Keratinocyte (primary cell): Measurements from ENCODE around the gene MAST3. TPM values are rescaled to one million over a fixed set of nuclear protein-coding genes. Genes with fewer than 3 reads are reported as not detected.

ENCODE experiments used
- DNase-seq: peaks from one replicate; pipeline ENCODE4 v3.0.0-alpha.2; 2011; ENCODE audit warnings: low read depth, missing footprints, low spot score
- FAIRE-seq: peaks from 2 replicates; lab custom pipeline; 2011; peaks lifted over from hg19 to GRCh38; lab: Jason Lieb, UNC
- H2AFZ ChIP-seq: 2 replicates; pipeline ENCODE4 v1.6.0; 2012; ENCODE audit warnings: low read length, control low read depth, inconsistent platforms; ENCODE audit not compliant: control insufficient read depth
- H3K27ac ChIP-seq: 2 replicates; pipeline ENCODE4 v1.5.1; 2011; ENCODE audit warnings: low read length; ENCODE audit not compliant: control insufficient read depth, insufficient read depth
- H3K27me3 ChIP-seq: 3 replicates; pipeline ENCODE4 v1.6.0; 2011; ENCODE audit warnings: low read length; ENCODE audit not compliant: control insufficient read depth, insufficient read depth; ENCODE audit errors: extremely low read depth
- H3K36me3 ChIP-seq, 2 experiments: 2 replicates in 1 of 2; 3 replicates in 1 of 2; pipeline ENCODE4 v1.5.1; 2011; ENCODE audit warnings: low read length in 2 of 2, mild to moderate bottlenecking in 1 of 2; ENCODE audit not compliant: control insufficient read depth in 2 of 2, insufficient read depth in 2 of 2; ENCODE audit errors: extremely low read depth in 1 of 2
- H3K4me1 ChIP-seq: 3 replicates; pipeline ENCODE4 v1.5.1; 2011; ENCODE audit warnings: low read length; ENCODE audit not compliant: control insufficient read depth, insufficient read depth; ENCODE audit errors: extremely low read depth
- H3K4me2 ChIP-seq: 3 replicates; pipeline ENCODE4 v1.6.0; 2011; ENCODE audit warnings: low read depth, low read length; ENCODE audit not compliant: control insufficient read depth, insufficient read depth; ENCODE audit errors: extremely low read depth
- H3K4me3 ChIP-seq, 3 experiments: fragments of 200-600 bp in 1 of 3; sonication (generic) in 1 of 3; 2 replicates in 2 of 3; 3 replicates in 1 of 3; pipeline ENCODE4 v1.5.1; 2011 to 2016; ENCODE audit warnings: low read length in 3 of 3, mild to moderate bottlenecking in 3 of 3, control low read depth in 2 of 3, inconsistent platforms in 1 of 3, low read depth in 1 of 3, mixed read lengths in 1 of 3, mixed run types in 1 of 3, moderate library complexity in 1 of 3; ENCODE audit not compliant: control insufficient read depth in 2 of 3, insufficient read depth in 2 of 3; ENCODE audit errors: extremely low read depth in 1 of 3
- H3K79me2 ChIP-seq: 2 replicates; pipeline ENCODE4 v1.6.0; 2012; ENCODE audit warnings: low read length; ENCODE audit not compliant: control insufficient read depth, insufficient read depth
- H3K9ac ChIP-seq: 3 replicates; pipeline ENCODE4 v1.6.0; 2011; ENCODE audit warnings: low read length; ENCODE audit not compliant: control insufficient read depth, insufficient read depth; ENCODE audit errors: extremely low read depth
- H3K9me1 ChIP-seq: 3 replicates; pipeline ENCODE4 v1.6.0; 2011; ENCODE audit warnings: low read length; ENCODE audit not compliant: control insufficient read depth, insufficient read depth; ENCODE audit errors: extremely low read depth
- H3K9me3 ChIP-seq: 2 replicates; pipeline ENCODE4 v1.5.1; 2012; ENCODE audit warnings: low read depth, low read length; ENCODE audit not compliant: control insufficient read depth
- H4K20me1 ChIP-seq: 3 replicates; pipeline ENCODE4 v1.6.0; 2011; ENCODE audit warnings: low read length; ENCODE audit not compliant: control insufficient read depth, insufficient read depth; ENCODE audit errors: extremely low read depth
- EZH2 ChIP-seq: IDR thresholded peaks from one replicate; pipeline ENCODE4 v1.6.1; 2012; ENCODE audit warnings: inconsistent platforms, mild to moderate bottlenecking, low read length, moderate library complexity
- dilution Hi-C: fragments of 300-500 bp; cut with MboI; formaldehyde crosslinking; loops from one replicate; pipeline ENCODE4 v1.7.0; 2020; ENCODE audit warnings: low sequenced_read_pairs; ENCODE audit not compliant: extremely low pct_ligation_motif_present
- polyA plus RNA-seq, 5 experiments: library from polyadenylated mRNA; depleted of rRNA in 3 of 5; stranded (reverse) in 3 of 5; stranded (forward) in 1 of 5; unstranded in 1 of 5; fragments of >200 nt; gene quantifications; 1 replicate in 1 of 5; 2 replicates in 3 of 5; 3 replicates in 1 of 5; pipeline versions ENCODE4 v1.2.1 to v1.2.3, GENCODE V29; 2011 to 2012; ENCODE audit warnings: missing spikeins in 2 of 5, low read depth in 1 of 5, low replicate concordance in 1 of 5
- TF ChIP-seq, protein P1 (sequence below), 3 experiments: IDR thresholded peaks in 1 of 3; conservative IDR thresholded peaks in 1 of 3; optimal IDR thresholded peaks in 1 of 3; 2 replicates in 2 of 3; 3 replicates in 1 of 3; pipeline versions ENCODE3 to v1.5.1; 2011; ENCODE audit warnings: low read length in 3 of 3, mild to moderate bottlenecking in 3 of 3, moderate library complexity in 2 of 3, control low read depth in 1 of 3, inconsistent platforms in 1 of 3; ENCODE audit not compliant: insufficient read depth in 2 of 3; ENCODE audit errors: extremely low read depth in 1 of 3

Gene MAST3
- polyA plus RNA-seq, 1 donor (not counting 4 experiments of a cell fraction or from before 2014, with no cell fraction given) = 0.73 TPM

DNA sequence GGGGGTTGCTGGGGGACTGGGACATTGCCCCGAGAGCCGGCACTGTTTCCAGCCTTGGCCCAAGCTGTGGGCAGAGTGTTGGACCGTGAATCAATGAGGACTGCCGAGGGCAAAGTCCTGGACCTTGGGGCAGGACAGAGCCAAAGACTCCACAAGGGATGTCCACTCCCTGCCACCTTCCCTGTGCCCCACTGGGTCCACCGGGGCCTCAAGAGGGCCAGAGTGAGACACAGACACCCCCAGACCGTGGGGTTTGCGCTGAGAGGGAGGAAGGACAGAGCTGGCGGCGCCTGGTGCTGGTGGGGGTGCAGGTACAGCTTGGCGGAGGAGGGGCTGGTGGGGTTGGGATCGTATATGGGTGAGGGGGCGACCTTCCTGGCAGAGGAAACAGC, 11.8 kb downstream of the MAST3 start:
- Histone ChIP-seq H3K9ac (no peak overlapping the region), H3K9me3 (no peaks in the 10 kb centered on the region), H4K20me1 (no peaks in the 10 kb centered on the region), H3K27me3 (peaks cover 10% of the 10 kb centered on the region), H3K9me1 (no peaks in the 10 kb centered on the region), H3K79me2 (no peaks in the 10 kb centered on the region), H2AFZ (no peak overlapping the region), H3K4me1 (peaks cover 9% of the 10 kb centered on the region), H3K4me3 (peak overlapping the region in 1 of 3 experiments; percentile 33), H3K27ac (no peak overlapping the region), H3K36me3 (no peaks in the 10 kb centered on the region), H3K4me2 (peak overlapping the region; percentile 82)
- FAIRE-seq (no peak), DNase-seq (no peak)
- TF ChIP-seq EZH2 = no peak
- TF ChIP-seq, protein P1, sequence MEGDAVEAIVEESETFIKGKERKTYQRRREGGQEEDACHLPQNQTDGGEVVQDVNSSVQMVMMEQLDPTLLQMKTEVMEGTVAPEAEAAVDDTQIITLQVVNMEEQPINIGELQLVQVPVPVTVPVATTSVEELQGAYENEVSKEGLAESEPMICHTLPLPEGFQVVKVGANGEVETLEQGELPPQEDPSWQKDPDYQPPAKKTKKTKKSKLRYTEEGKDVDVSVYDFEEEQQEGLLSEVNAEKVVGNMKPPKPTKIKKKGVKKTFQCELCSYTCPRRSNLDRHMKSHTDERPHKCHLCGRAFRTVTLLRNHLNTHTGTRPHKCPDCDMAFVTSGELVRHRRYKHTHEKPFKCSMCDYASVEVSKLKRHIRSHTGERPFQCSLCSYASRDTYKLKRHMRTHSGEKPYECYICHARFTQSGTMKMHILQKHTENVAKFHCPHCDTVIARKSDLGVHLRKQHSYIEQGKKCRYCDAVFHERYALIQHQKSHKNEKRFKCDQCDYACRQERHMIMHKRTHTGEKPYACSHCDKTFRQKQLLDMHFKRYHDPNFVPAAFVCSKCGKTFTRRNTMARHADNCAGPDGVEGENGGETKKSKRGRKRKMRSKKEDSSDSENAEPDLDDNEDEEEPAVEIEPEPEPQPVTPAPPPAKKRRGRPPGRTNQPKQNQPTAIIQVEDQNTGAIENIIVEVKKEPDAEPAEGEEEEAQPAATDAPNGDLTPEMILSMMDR (optimal IDR thresholded peaks at IDR 0.05 in 1 of 3, IDR thresholded peaks at IDR 0.05 in 1 of 3, conservative IDR thresholded peaks at IDR 0.05 in 1 of 3; ENCODE audit: extremely low read depth in 1 of 3, insufficient read depth in 2 of 3, low read length in 3 of 3) = no peak
- dilution Hi-C loops = no loop called here

DNA sequence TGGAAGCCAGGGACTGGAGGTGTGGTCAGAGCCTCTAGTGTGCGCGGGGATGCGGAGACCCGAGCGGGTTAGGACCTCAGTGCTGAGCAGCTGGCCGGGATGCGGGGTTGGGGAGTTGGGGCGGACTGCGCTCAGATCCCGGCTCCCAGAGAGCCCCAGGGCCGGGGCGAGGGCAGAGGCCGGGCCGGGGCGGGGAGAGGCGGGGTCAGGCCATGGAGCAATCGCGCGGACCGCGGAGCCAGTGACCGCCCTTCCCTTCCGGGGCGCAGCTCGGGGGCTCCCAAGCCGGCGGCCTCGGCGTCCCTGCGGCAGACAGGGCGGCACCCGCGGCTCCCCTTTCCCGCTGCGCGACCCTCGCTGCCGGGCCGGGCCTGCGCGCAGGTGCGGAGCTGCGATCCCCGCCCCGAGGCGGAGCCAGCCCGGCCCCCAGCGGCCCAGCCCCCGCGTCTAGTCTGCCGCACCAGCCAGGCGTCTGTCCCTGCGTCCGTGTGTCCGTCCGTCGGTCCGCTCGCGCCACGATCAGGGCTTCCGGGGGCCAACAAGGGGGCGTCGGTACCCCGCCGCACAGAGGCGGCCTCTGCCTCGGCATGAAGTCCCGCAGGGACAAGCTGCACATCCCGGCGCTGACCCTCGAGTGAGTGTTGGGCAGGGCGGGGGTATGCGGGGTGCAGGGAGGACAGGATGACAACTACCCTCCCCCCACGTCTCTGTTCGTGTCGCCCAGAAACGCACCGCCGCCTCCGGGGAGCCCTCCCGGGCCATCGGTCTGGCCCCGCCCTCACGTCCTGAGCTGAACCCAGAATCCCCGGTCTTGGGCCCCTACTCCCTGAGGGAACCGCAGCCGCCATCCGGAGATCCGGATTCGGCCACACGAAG, 12.4 kb downstream of the MAST3 start:
- Histone ChIP-seq H3K4me3 (peak overlapping the region; percentile 63 to 75 (median 66)), H3K36me3 (no peaks in the 10 kb centered on the region), H3K9me3 (no peaks in the 10 kb centered on the region), H3K27ac (no peak overlapping the region), H3K27me3 (peaks cover 10% of the 10 kb centered on the region), H2AFZ (peak overlapping the region; percentile 80), H4K20me1 (no peaks in the 10 kb centered on the region), H3K9me1 (no peaks in the 10 kb centered on the region), H3K4me2 (peak overlapping the region; percentile 82), H3K79me2 (no peaks in the 10 kb centered on the region), H3K4me1 (peaks cover 9% of the 10 kb centered on the region), H3K9ac (peak overlapping the region; percentile 56)
- TF ChIP-seq, protein P1 (optimal IDR thresholded peaks at IDR 0.05 in 1 of 3, IDR thresholded peaks at IDR 0.05 in 1 of 3, conservative IDR thresholded peaks at IDR 0.05 in 1 of 3; ENCODE audit: extremely low read depth in 1 of 3, insufficient read depth in 2 of 3, low read length in 3 of 3) = no peak
- TF ChIP-seq EZH2 = no peak
- no peak for FAIRE-seq
- DNase-seq = no peak
- dilution Hi-C loops = no loop called here
